B cell (primary cell): ENCODE measurements around the gene TEX261.

Source experiments
- CTCF ChIP-seq: fragments of 200-600 bp; IDR thresholded peaks from one replicate; pipeline ENCODE4 v1.8.0; 2022; ENCODE audit warnings: antibody characterized with exemption, mild to moderate bottlenecking
- EZH2 ChIP-seq: IDR thresholded peaks from 2 replicates; pipeline ENCODE4 v1.6.1; 2012; ENCODE audit warnings: borderline replicate concordance, low read depth, mild to moderate bottlenecking, moderate library complexity, low read length; ENCODE audit not compliant: insufficient read depth, poor library complexity, severe bottlenecking

GRCh38 chr2:70958759-70959158 lies 35.9 kb downstream of the TEX261 start:
- TF ChIP-seq CTCF = no peak
- TF ChIP-seq EZH2 = no peak
